SK-N-SH treated with all-trans-retinoic acid at 6 μM for 48 hours (cell line): ENCODE data around the gene LSM3.

Experiments
- CREB5 ChIP-seq: fragments of 250-450 bp; sonication (Bioruptor Pico); IDR thresholded peaks from 2 replicates; pipeline ENCODE4 v1.5.1; 2020; ENCODE audit warnings: low read depth, mild to moderate bottlenecking, moderate library complexity
- CSDC2 ChIP-seq: fragments of 250-450 bp; sonication (Bioruptor Pico); IDR thresholded peaks from 2 replicates; pipeline ENCODE4 v1.5.0; 2020; ENCODE audit warnings: mild to moderate bottlenecking, moderate library complexity
- CSRNP3 ChIP-seq: fragments of 250-450 bp; sonication (Bioruptor Pico); IDR thresholded peaks from 2 replicates; pipeline ENCODE4 v1.5.1; 2021; ENCODE audit warnings: mild to moderate bottlenecking, moderate library complexity
- OSR1 ChIP-seq: fragments of 250-450 bp; sonication (Bioruptor Pico); IDR thresholded peaks from 2 replicates; pipeline ENCODE4 v1.8.0; 2022; ENCODE audit warnings: moderate library complexity, mild to moderate bottlenecking, inconsistent platforms
- PATZ1 ChIP-seq: fragments of 250-450 bp; sonication (Bioruptor Pico); IDR thresholded peaks from 2 replicates; pipeline ENCODE4 v1.8.0; 2020; ENCODE audit warnings: mild to moderate bottlenecking, moderate library complexity, borderline replicate concordance
- PPARA ChIP-seq: fragments of 250-450 bp; sonication (Bioruptor Pico); IDR thresholded peaks from 2 replicates; pipeline ENCODE4 v1.5.0; 2020; ENCODE audit warnings: mild to moderate bottlenecking, borderline replicate concordance
- TOX ChIP-seq: fragments of 250-450 bp; sonication (Bioruptor Pico); IDR thresholded peaks from 2 replicates; pipeline ENCODE4 v1.8.0; 2021; ENCODE audit warnings: mild to moderate bottlenecking, moderate library complexity, borderline replicate concordance
- ZFP3 ChIP-seq: fragments of 250-450 bp; sonication (Bioruptor Pico); IDR thresholded peaks from 2 replicates; pipeline ENCODE4 v1.5.0; 2020; ENCODE audit warnings: mild to moderate bottlenecking, moderate library complexity
- ZFP30 ChIP-seq: fragments of 450-650 bp; formaldehyde crosslinking; IDR thresholded peaks from 2 replicates; pipeline ENCODE4 v1.5.0; 2022; ENCODE audit warnings: mild to moderate bottlenecking, moderate library complexity
- ZNF70 ChIP-seq: fragments of 450-650 bp; formaldehyde crosslinking; IDR thresholded peaks from 2 replicates; pipeline ENCODE4 v1.5.0; 2020; ENCODE audit warnings: mild to moderate bottlenecking, moderate library complexity
- TF ChIP-seq, protein P1 (sequence below): fragments of 250-450 bp; sonication (Bioruptor Pico); IDR thresholded peaks from 2 replicates; pipeline ENCODE4 v1.8.0; 2021; ENCODE audit warnings: low read depth, mild to moderate bottlenecking, moderate library complexity, borderline replicate concordance
- TF ChIP-seq, protein P2 (sequence below): fragments of 250-450 bp; sonication (Bioruptor Pico); IDR thresholded peaks from 2 replicates; pipeline ENCODE4 v1.5.0; 2020; ENCODE audit warnings: mild to moderate bottlenecking, moderate library complexity

DNA sequence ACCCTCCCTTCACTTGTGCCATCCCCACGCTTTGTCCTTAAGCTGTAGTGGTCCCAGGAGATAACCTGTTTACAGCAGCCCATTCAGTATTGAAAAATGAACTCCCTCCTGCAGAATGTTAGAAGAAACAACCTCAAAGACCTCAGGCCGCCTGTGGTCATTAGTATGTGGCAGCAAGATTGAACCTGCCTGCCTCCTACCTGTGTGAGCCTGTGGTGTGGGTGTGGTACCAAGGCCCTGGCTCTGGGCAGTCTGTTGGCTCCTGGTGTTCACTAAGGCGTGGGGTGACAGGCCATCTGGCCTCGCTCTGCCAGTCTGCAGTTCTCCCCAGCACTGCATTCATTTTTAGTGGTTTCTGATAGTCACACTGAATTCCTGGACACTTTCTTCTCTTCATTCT, 21.0 kb downstream of the LSM3 start:
- no peak for TF ChIP-seq PATZ1 (CRISPR knock-in tag)
- TF ChIP-seq OSR1, result no peak
- TF ChIP-seq ZFP30, result no peak
- TF ChIP-seq CSDC2 (CRISPR knock-in tag), result no peak
- TF ChIP-seq ZNF70, result no peak
- TF ChIP-seq, protein P1, sequence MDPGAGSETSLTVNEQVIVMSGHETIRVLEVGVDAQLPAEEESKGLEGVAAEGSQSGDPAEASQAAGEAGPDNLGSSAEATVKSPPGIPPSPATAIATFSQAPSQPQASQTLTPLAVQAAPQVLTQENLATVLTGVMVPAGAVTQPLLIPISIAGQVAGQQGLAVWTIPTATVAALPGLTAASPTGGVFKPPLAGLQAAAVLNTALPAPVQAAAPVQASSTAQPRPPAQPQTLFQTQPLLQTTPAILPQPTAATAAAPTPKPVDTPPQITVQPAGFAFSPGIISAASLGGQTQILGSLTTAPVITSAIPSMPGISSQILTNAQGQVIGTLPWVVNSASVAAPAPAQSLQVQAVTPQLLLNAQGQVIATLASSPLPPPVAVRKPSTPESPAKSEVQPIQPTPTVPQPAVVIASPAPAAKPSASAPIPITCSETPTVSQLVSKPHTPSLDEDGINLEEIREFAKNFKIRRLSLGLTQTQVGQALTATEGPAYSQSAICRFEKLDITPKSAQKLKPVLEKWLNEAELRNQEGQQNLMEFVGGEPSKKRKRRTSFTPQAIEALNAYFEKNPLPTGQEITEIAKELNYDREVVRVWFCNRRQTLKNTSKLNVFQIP (CRISPR knock-in tag), result no peak
- TF ChIP-seq TOX, result no peak
- TF ChIP-seq CSRNP3 (CRISPR knock-in tag), result no peak
- TF ChIP-seq, protein P2, sequence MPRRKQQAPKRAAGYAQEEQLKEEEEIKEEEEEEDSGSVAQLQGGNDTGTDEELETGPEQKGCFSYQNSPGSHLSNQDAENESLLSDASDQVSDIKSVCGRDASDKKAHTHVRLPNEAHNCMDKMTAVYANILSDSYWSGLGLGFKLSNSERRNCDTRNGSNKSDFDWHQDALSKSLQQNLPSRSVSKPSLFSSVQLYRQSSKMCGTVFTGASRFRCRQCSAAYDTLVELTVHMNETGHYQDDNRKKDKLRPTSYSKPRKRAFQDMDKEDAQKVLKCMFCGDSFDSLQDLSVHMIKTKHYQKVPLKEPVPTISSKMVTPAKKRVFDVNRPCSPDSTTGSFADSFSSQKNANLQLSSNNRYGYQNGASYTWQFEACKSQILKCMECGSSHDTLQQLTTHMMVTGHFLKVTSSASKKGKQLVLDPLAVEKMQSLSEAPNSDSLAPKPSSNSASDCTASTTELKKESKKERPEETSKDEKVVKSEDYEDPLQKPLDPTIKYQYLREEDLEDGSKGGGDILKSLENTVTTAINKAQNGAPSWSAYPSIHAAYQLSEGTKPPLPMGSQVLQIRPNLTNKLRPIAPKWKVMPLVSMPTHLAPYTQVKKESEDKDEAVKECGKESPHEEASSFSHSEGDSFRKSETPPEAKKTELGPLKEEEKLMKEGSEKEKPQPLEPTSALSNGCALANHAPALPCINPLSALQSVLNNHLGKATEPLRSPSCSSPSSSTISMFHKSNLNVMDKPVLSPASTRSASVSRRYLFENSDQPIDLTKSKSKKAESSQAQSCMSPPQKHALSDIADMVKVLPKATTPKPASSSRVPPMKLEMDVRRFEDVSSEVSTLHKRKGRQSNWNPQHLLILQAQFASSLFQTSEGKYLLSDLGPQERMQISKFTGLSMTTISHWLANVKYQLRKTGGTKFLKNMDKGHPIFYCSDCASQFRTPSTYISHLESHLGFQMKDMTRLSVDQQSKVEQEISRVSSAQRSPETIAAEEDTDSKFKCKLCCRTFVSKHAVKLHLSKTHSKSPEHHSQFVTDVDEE (CRISPR knock-in tag), result no peak
- TF ChIP-seq ZFP3 (CRISPR knock-in tag), result no peak
- TF ChIP-seq PPARA, result no peak
- no peak for TF ChIP-seq CREB5 (CRISPR knock-in tag)
